Neural cell (in vitro differentiated cells): ENCODE data around the gene OR6J1.

ENCODE experiments used
- CTCF ChIP-seq: fragments of 450-650 bp; IDR thresholded peaks from 2 replicates; pipeline ENCODE4 v1.5.1; 2014; ENCODE audit warnings: antibody characterized with exemption, mild to moderate bottlenecking, moderate library complexity; ENCODE audit not compliant: poor library complexity, severe bottlenecking
- EP300 ChIP-seq: fragments of 450-650 bp; conservative IDR thresholded peaks from 2 replicates; pipeline ENCODE4 v1.6.1; 2014; ENCODE audit warnings: antibody characterized with exemption, mild to moderate bottlenecking, moderate library complexity; ENCODE audit not compliant: poor library complexity, severe bottlenecking
- MXI1 ChIP-seq: fragments of 450-650 bp; conservative IDR thresholded peaks from 2 replicates; pipeline ENCODE4 v1.6.1; 2014; ENCODE audit warnings: antibody characterized with exemption, mild to moderate bottlenecking; ENCODE audit not compliant: poor library complexity, severe bottlenecking
- SMC3 ChIP-seq: fragments of 450-650 bp; conservative IDR thresholded peaks from 2 replicates; pipeline ENCODE4 v1.6.1; 2014; ENCODE audit warnings: antibody characterized with exemption, mild to moderate bottlenecking, moderate library complexity; ENCODE audit not compliant: poor library complexity
- TAF1 ChIP-seq: IDR thresholded peaks from 2 replicates; pipeline ENCODE4 v1.6.1; 2012; ENCODE audit warnings: low read depth

DNA sequence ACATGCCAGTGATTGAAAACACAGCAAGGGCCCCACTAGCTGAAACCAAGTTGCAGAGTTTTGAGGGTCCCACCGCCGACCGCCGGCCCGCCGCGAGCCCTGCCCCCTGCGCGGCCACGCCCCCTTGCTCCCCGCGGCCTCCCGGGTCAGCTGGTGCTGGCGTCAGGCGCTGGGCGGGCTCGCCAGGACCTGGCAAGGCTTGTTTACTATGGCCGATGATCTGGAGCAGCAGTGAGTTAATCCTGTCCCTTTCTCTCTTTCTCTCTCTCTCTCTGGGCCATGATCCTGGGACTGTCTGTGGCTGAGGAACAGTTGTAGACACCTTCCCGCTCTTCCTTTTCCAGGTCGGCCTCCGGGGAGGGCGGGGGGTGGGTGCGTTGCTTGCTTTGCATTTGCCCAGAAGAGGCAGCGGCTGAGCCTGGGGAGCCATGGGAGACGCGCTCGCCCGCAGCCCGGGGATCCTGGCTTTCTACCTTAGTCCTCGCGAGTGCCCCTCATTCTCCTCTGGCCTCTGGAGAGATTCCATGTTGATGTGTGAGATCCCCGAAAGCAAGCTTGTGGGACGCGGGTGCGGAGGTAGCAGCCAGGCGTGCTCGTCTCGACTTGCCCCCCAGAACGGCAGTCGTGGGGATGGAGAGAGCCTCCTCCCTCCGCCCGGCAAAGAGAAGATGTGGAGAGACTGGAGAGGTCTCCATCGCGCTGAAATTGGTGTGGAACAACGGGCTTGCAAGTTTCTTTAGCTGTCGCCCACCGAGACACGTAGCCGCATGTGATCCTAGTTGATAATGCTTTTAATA lies 45.9 kb downstream of the OR6J1 start, which contains the start of gene ABHD4:
- TF ChIP-seq EP300 (no peak), CTCF (peak; percentile 19), MXI1 (peak; percentile 73), TAF1 (peak; percentile 78), SMC3 (peak; percentile 55)
